Natural killer cell treated with Interleukin-12 subunit alpha and Interleukin-12 subunit beta and Interleukin-15 and Interleukin-18, amount 100 ng/mL, for 72 hours (primary cell): ENCODE measurements around the gene THAP8. TPM values are rescaled to one million over a fixed set of nuclear protein-coding genes. Genes with fewer than 3 reads are reported as not detected.

Source experiments
- ATAC-seq, 2 donors: fragments of 150-1000 bp; cut with Tn5 transposase in 1 of 2; sonication (Bioruptor Pico), chemical (Tn5 transposase) in 1 of 2; 2 replicates each; pipeline ENCODE4 v1.10.0; 2021
- DNase-seq: peaks from one replicate; pipeline ENCODE4 v3.0.0; 2022; ENCODE audit warnings: low spot score
- H3K27ac Mint-ChIP-seq, 2 donors: 1 replicate in 1 of 2; 2 replicates in 1 of 2; pipeline ENCODE4 v1.8.0; 2022; ENCODE audit warnings: mixed read lengths in 2 of 2, mild to moderate bottlenecking in 1 of 2, moderate library complexity in 1 of 2
- H3K27me3 Mint-ChIP-seq, 2 donors: 1 replicate in 1 of 2; 2 replicates in 1 of 2; pipeline ENCODE4 v1.8.0; 2022; ENCODE audit warnings: mixed read lengths in 2 of 2
- H3K36me3 Mint-ChIP-seq: one replicate; pipeline ENCODE4 v1.8.0; 2022; ENCODE audit warnings: mixed read lengths
- H3K4me1 Mint-ChIP-seq, 2 donors: 1 replicate in 1 of 2; 2 replicates in 1 of 2; pipeline ENCODE4 v1.8.0; 2022; ENCODE audit warnings: low read depth in 2 of 2, mixed read lengths in 2 of 2, mild to moderate bottlenecking in 1 of 2
- H3K4me3 Mint-ChIP-seq: one replicate; pipeline ENCODE4 v1.8.0; 2022; ENCODE audit warnings: mixed read lengths
- H3K9me3 Mint-ChIP-seq: 2 replicates; pipeline ENCODE4 v1.8.0; 2022; ENCODE audit warnings: mixed read lengths
- total RNA-seq, 2 donors: library from RNA; stranded (reverse); gene quantifications; one replicate each; pipeline ENCODE4 v1.2.3, GENCODE V29; 2022

THAP8 gene
- total RNA-seq, 2 donors from 2014 or later: 0.47 to 1.7 TPM

- DNase-seq (no peak), ATAC-seq (no peak)
- Mint-ChIP-seq H3K27me3 (no peaks in the 10 kb centered on the region), H3K9me3 (no peaks in the 10 kb centered on the region), H3K4me1 (peaks cover 32 to 36% of the 10 kb centered on the region in 2 donors), H3K4me3 (peak overlapping the region; percentile 61), H3K27ac (no peak overlapping the region), H3K36me3 (no peaks in the 10 kb centered on the region)
Observed at GRCh38 chr19:36009633-36010379, 44.3 kb downstream of the THAP8 start.

DNA sequence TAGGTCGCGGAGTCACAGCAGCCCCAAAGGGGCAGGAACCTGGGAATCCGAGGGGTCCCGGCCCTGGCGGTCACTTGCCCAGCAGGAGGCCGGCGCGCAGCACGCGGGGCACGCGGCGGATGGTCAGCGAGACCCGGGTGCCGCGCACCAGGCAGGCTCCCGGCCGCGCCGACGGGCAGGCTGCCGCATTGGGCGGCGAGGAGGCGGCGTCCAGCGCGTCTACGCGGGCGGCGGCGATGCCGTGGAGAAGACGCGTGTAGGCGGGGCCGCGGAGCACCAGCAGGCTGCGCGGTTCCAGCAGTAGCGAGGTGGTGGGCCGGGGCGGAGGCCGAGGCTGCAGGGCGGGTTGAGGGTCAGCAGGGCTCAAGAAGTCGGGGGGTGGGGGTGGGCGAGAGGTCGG, 44.9 kb downstream of the THAP8 start:
- Mint-ChIP-seq H3K4me3 (peak overlapping the region; percentile 61), H3K27me3 (no peaks in the 10 kb centered on the region), H3K36me3 (no peaks in the 10 kb centered on the region), H3K4me1 (peaks cover 26 to 35% of the 10 kb centered on the region in 2 donors), H3K27ac (peak overlapping the region in 1 of 2 donors; percentile 58), H3K9me3 (no peaks in the 10 kb centered on the region)
- peak; percentile 65 for DNase-seq
- ATAC-seq: peak; percentile 16 to 43

DNA sequence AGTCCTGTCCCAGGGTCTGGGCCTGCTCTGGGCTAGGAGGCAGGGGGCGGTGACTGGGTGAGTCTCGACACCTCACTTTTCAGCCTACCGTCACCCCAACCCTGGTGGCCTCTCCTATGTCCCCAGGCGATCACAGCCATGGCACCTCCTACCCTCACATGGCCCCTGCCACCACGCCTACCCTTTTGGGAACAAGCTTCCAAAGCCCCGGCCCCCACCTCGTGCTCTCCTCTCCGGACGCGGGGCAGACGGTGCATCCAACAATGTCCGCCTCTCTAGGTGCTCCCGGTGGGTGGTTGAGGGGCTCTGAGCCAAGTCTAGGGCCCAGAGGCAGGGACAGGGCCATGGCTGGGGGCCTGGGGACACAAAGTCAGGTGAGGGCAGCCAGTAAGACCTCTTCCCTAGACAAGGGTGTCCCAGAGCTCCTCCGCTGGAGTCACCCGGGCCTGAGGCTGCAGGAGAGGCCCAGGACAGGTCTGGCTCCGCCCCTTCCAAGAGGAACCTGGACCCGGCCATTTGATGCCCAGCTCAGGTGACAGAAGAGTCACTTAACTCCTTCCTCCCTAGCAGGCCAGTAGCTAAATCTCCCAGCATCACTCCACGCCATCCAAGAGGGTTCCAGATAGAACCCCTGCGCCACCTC, 45.6 kb downstream of the THAP8 start, which contains the start of gene SYNE4:
TSS of gene SYNE4 (minus strand) at position 478 of the 643 bp plus-strand sequence. CDS start at position 346, 132 bp downstream.
- Mint-ChIP-seq H3K4me1 (peaks cover 19 to 28% of the 10 kb centered on the region in 2 donors), H3K36me3 (no peaks in the 10 kb centered on the region), H3K27ac (peak within 1 kb of the TSS in 1 of 2 donors; percentile 58), H3K9me3 (no peaks in the 10 kb centered on the region), H3K4me3 (peak within 1 kb of the TSS; percentile 61), H3K27me3 (no peaks in the 10 kb centered on the region)
- ATAC-seq: no peak
- DNase-seq: no peak

DNA sequence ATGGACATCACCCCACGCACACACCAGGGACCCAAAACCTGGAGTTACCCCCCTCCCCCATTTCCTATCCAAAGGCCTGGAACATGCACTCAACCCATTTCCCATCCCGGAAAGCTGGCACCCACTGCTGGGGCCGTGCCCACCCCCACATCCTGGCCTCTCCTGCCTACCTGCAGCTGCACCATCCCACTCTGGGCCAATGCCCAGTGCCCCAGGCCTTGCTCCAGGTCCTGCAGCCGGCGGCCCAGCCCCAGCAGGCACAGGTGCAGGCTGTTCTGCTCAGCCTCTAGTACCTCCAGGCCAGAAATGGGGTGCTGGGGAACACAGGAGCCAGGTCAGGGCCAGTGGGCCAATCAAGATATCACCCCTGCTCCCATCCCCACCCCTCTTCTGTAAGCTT, 47.1 kb downstream of the THAP8 start:
- no peaks in the 10 kb centered on the region for H3K36me3 Mint-ChIP-seq
- no peak overlapping the region for H3K4me3 Mint-ChIP-seq
- no peak for ATAC-seq
- H3K27me3 Mint-ChIP-seq: no peaks in the 10 kb centered on the region
- no peak overlapping the region for H3K27ac Mint-ChIP-seq
- DNase-seq: no peak
- peaks cover 9 to 24% of the 10 kb centered on the region in 2 donors for H3K4me1 Mint-ChIP-seq
- H3K9me3 Mint-ChIP-seq: no peaks in the 10 kb centered on the region

DNA sequence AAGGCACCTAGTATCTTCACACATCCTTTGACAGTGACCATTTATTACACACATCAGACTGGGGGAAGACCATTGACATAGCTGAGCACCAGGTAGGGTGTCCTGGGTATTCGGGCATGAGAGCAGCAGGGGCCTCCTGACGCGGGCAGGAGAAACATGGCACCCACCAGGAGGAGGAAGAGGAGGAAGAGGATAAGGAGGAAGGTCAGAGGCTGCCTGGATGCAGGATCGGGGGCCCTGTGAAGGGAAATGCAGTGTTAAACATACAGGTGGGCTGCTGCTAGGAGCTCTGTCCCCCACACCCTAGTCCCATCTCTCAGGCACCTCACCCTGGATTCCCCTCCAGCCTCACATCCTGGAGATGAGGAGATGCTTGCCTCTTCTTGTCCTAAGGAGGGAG, 50.8 kb downstream of the THAP8 start:
- H3K27me3 Mint-ChIP-seq: no peaks in the 10 kb centered on the region
- no peak for DNase-seq
- H3K36me3 Mint-ChIP-seq: no peaks in the 10 kb centered on the region
- no peak for ATAC-seq
- H3K9me3 Mint-ChIP-seq: no peaks in the 10 kb centered on the region
- H3K27ac Mint-ChIP-seq: no peak overlapping the region
- H3K4me1 Mint-ChIP-seq: peaks cover 9 to 17% of the 10 kb centered on the region in 2 donors
- H3K4me3 Mint-ChIP-seq: no peak overlapping the region

DNA sequence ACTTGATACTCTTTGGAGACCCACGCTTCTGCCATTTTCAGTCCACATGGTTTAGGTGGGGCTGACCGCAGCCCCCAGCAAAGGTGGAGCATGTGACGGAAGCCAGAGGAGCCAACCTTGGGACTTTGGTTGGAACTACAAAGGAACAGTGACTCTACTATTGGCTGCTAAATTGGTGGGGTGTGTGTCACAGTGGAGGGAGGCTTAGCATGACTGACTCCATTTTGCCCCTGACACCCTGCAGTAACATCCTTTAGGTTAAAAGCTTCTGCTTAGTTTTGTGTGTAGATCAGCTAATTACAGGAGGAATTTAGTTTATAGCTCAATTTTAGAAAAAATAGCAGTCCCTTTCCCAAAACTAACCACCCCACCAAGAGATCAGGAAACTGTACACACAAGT, 52.5 kb downstream of the THAP8 start:
- H3K9me3 Mint-ChIP-seq: no peaks in the 10 kb centered on the region
- H3K36me3 Mint-ChIP-seq: no peaks in the 10 kb centered on the region
- H3K4me3 Mint-ChIP-seq: no peak overlapping the region
- no peak overlapping the region for H3K27ac Mint-ChIP-seq
- no peak for ATAC-seq
- peaks cover 12 to 25% of the 10 kb centered on the region in 2 donors for H3K4me1 Mint-ChIP-seq
- DNase-seq: no peak
- no peaks in the 10 kb centered on the region for H3K27me3 Mint-ChIP-seq

- ATAC-seq (no peak), DNase-seq (no peak)
- H3K27ac Mint-ChIP-seq: peak overlapping the region in 1 of 2 donors; percentile 79
- no peaks in the 10 kb centered on the region for H3K27me3 Mint-ChIP-seq
- H3K4me1 Mint-ChIP-seq: peaks cover 26 to 35% of the 10 kb centered on the region in 2 donors
- H3K36me3 Mint-ChIP-seq: no peaks in the 10 kb centered on the region
- H3K4me3 Mint-ChIP-seq: peak overlapping the region; percentile 87
- no peaks in the 10 kb centered on the region for H3K9me3 Mint-ChIP-seq
Observed at GRCh38 chr19:35996777-35997176, 57.3 kb downstream of the THAP8 start.

- H3K9me3 Mint-ChIP-seq: no peaks in the 10 kb centered on the region
- DNase-seq (peak; percentile 99), ATAC-seq (peak; percentile 93 to 97)
- peaks cover 21 to 31% of the 10 kb centered on the region in 2 donors for H3K4me1 Mint-ChIP-seq
- H3K27ac Mint-ChIP-seq: peak within 1 kb of the TSS; percentile 87 to 93
- H3K27me3 Mint-ChIP-seq: no peaks in the 10 kb centered on the region
- H3K4me3 Mint-ChIP-seq: peak within 1 kb of the TSS; percentile 96
- no peaks in the 10 kb centered on the region for H3K36me3 Mint-ChIP-seq
Observed at GRCh38 chr19:35995048-35995993, 58.8 kb downstream of the THAP8 start, which contains the start of gene SDHAF1. TSS of gene SDHAF1 (plus strand) at chr19:35995188. CDS start at chr19:35995275, 87 bp downstream.

DNA sequence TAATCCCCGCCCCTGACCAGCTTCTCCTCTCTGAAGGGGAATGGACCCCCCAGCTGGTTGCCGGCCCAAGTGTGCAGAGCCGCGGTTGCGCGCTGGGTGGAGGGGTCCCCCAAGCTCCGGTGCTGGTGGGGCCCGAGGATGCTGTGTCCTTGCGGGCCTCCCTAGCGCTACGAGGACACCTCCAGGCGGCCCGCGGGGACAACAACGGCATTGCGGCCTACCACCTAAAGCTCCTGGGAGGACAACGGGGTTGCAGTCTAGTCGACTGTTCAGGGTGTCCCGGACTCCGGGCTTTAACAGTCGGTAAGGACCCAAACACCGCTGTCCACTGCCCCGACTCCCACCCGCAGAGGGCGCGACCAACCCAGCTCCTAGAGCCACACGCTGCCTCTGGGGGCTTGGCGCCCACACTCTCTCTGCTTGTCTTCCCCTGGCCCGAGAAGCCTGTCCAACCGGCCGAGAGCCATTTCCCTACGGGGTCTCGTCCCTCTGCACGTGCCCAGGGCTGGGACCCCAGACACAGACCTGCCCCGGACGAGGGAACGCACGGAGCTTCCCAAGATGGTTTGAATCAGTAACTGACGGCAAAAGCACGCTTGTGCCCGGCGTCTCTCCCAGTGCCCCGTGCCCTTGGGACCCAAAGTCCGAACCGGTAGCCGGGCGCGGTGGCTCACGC, 60.0 kb downstream of the THAP8 start:
- Mint-ChIP-seq H3K27ac (peak overlapping the region in 1 of 2 donors; percentile 93), H3K27me3 (peaks cover 0 to 3% of the 10 kb centered on the region in 2 donors), H3K4me3 (peak overlapping the region; percentile 96), H3K36me3 (no peaks in the 10 kb centered on the region), H3K9me3 (no peaks in the 10 kb centered on the region), H3K4me1 (peaks cover 17 to 28% of the 10 kb centered on the region in 2 donors)
- ATAC-seq (no peak), DNase-seq (no peak)

- DNase-seq (no peak), ATAC-seq (no peak)
- peaks cover 17 to 28% of the 10 kb centered on the region in 2 donors for H3K4me1 Mint-ChIP-seq
- H3K4me3 Mint-ChIP-seq: no peak overlapping the region
- H3K27me3 Mint-ChIP-seq: peaks cover 0 to 5% of the 10 kb centered on the region in 2 donors
- H3K27ac Mint-ChIP-seq: no peak overlapping the region
- no peaks in the 10 kb centered on the region for H3K36me3 Mint-ChIP-seq
- H3K9me3 Mint-ChIP-seq: no peaks in the 10 kb centered on the region
Observed at GRCh38 chr19:35992907-35993765, 60.9 kb downstream of the THAP8 start.

DNA sequence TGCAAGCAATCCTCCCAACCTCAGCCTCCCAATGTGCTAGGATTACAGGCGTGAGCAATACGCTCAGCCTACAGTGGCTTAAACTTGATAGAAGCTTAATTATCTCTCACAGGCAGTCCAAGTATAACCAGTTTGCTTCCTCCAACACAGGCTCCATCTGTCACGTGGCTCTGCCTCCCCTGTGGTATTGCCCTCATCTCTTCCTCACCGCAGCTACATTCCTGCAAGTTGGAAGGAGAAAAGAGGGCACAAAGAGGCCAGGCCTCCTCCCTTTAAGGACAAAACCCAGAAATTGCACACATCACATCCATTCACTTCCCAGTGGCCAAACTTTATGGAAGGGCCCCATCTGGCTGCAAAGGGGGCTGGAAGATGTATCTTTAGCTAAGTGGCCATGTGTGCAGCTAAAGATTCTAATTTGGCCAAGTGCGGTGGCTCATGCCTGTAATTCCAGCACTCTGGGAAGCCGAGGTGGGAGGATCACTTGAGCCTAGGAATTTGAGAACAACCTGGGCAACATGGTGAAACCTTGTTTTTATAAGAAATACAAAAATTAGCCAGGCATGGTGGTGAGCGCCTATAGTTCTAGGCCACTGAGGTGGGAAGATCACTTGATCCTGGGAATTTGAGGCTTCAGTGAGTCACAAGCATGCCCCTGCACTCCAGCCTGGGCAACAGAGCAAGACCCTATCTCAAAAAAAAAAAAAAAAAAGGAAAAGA, 62.2 kb downstream of the THAP8 start:
- no peak overlapping the region for H3K4me3 Mint-ChIP-seq
- H3K36me3 Mint-ChIP-seq: no peaks in the 10 kb centered on the region
- peaks cover 17 to 23% of the 10 kb centered on the region in 2 donors for H3K4me1 Mint-ChIP-seq
- no peak overlapping the region for H3K27ac Mint-ChIP-seq
- no peaks in the 10 kb centered on the region for H3K9me3 Mint-ChIP-seq
- H3K27me3 Mint-ChIP-seq: peaks cover under 1 to 6% of the 10 kb centered on the region in 2 donors
- no peak for ATAC-seq
- DNase-seq: no peak
